Liver (tissue), 3 donors: ENCODE data around the gene ACSL1.

Source experiments
- CTCF ChIP-seq: fragments of 150-350 bp; IDR thresholded peaks from 2 replicates; pipeline ENCODE4 v1.5.1; 2017; ENCODE audit warnings: improper control_type of control experiment, low read depth, low read length; ENCODE audit not compliant: missing input control
- REST ChIP-seq: IDR thresholded peaks from 2 replicates; pipeline ENCODE4 v1.6.1; 2016; ENCODE audit warnings: antibody characterized with exemption, mild to moderate bottlenecking
- SP1 ChIP-seq: IDR thresholded peaks from 2 replicates; pipeline ENCODE4 v1.6.1; 2018; ENCODE audit warnings: antibody characterized with exemption, mild to moderate bottlenecking
- donor health status: healthy.
- donor health status: healthy.

- TF ChIP-seq CTCF, result no peak
- TF ChIP-seq SP1, result peak; percentile 16
- TF ChIP-seq REST, result no peak
Measured at GRCh38 chr4:184792950-184793555, 32.7 kb downstream of the ACSL1 start.
